ENCODE data around the gene ARL2.
A peak's percentile ranks its signal among the peaks of the same experiment; 100 is the strongest.

The ARL2 gene

DNA sequence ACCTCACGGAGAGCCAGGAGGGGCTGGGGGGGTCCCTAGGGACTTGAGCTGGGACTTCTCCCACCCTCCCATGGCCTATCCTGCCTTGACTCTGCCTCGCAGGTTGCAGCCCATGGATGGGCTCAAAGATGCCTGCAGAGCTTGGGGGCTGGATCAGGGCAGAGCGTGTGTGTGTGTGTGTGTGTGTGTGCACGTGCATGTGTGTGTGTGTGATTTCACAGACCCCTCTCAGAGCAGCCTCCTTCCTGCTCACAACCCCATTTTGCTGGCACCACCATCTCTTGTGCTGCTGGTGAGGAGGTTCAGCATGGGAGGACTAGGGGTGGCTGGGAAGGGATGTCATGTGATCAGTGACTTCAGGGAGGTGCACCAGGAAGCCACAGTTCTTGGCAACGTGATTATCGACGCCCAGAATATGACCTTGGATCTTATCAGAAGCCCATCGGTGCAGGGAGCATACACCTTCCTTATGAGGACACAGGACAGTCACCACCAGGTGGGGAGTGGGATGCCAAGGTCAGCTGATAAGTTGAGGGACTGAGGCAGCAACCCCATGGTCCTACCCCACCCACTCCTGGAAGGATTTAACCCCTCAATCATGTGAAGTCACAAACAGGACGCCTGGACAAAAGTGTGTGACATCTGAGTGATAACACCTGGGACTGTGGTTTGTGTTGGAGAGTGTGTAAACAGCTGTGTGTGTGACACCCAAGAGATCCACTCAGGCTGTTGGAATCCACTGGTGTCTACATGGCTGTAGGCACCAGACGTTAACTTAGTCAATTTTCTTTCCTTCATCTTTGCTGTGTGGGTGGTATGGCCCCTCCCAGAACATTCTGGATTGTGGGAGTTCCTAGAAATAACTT, 46.2 kb downstream of the ARL2 start:
- Mint-ChIP-seq H3K4me1 (ENCODE audit: low read depth in 2 of 2) (peaks cover 0 to 5% of the 10 kb centered on the region in 2 donors), H3K36me3 (ENCODE audit: insufficient read depth) (no peaks in the 10 kb centered on the region), H3K27ac (no peak overlapping the region), H3K9me3 (no peaks in the 10 kb centered on the region), H3K4me3 (no peak overlapping the region), H3K27me3 (peaks cover 0 to 14% of the 10 kb centered on the region in 2 donors)
- DNase-seq (no peak), ATAC-seq (replicated peaks) (no peak)

DNA sequence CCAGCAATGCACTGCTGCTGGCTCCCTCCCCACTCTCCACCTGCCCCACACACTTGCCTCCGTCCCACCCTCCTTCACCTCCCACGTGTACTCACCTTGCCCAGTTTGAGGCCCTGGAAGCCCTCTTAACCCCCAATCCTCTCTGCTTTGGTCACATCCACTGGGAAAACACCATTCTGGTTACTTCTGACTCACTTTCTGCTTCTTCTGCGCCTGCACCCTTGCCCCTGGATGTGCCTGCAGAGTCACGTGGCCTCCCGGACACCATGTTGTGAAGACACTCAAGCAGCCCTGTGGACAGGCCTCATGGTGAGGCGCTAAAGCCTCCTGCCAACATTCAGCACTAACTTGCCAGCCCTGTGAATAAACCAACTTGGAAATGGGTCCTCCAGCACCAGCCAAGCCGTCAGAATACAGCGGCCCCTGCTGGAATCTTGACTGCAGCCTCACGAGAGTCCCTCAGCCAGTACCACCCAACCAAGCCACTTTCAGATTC, 47.0 kb downstream of the ARL2 start:
- Mint-ChIP-seq H3K4me1 (ENCODE audit: low read depth in 2 of 2) (peaks cover 0 to 5% of the 10 kb centered on the region in 2 donors), H3K36me3 (ENCODE audit: insufficient read depth) (no peaks in the 10 kb centered on the region), H3K27me3 (peaks cover 0 to 14% of the 10 kb centered on the region in 2 donors), H3K9me3 (no peaks in the 10 kb centered on the region), H3K4me3 (no peak overlapping the region), H3K27ac (peak overlapping the region in 1 of 2 donors; percentile 38)
- DNase-seq (no peak), ATAC-seq (replicated peaks) (no peak)

DNA sequence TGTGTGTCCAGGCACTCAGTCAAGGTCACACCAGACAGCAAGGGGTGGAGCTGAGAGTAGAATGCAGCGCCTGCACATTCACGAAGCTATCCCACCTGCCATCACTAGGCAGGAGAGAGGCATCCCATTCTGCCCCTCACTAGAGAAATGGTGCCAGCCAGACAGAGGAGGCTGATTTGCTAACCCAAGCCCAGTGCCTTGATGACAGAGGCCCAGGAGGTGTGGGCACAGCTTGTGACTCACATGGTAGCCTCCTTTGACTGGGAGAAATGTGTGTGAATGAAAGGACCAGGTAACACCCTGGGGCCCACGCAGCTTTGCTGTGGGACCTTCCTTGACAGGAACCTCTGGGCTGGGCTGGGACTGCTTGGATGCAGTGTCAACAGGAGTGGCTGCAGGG, 49.6 kb downstream of the ARL2 start:
- no peaks in the 10 kb centered on the region for H3K9me3 Mint-ChIP-seq
- peaks cover 0 to 14% of the 10 kb centered on the region in 2 donors for H3K27me3 Mint-ChIP-seq
- ATAC-seq (replicated peaks), result no peak

DNA sequence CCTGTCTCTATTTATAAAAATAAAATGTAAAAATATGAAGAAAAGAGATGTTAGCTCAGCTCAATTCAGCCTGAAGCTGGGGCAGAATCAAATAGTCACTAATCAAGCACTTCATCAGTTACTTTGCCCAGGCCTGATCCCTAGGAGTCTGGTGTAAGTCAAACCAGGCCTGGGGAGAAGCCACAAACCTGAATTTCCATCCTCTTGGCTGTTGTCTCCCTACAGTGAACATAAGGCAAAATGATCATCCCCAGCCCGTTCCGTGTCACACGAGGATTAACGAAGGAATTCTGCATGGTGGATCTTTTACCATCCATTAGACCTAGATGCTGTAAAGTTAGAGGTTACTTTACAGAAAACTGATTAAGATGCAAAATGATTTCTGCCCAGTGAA, 50.9 kb downstream of the ARL2 start:
- no peak overlapping the region for H3K27ac Mint-ChIP-seq
- ATAC-seq (replicated peaks), result no peak
- H3K4me1 Mint-ChIP-seq (ENCODE audit: low read depth in 2 of 2), result peaks cover 0 to 5% of the 10 kb centered on the region in 2 donors

More for the DNA sequence above, 49.6 kb downstream of the ARL2 start:
- Mint-ChIP-seq H3K4me3 (no peak overlapping the region), H3K36me3 (ENCODE audit: insufficient read depth) (no peaks in the 10 kb centered on the region), H3K27ac (no peak overlapping the region), H3K4me1 (ENCODE audit: low read depth in 2 of 2) (peaks cover 0 to 5% of the 10 kb centered on the region in 2 donors)
- DNase-seq, result no peak

DNA sequence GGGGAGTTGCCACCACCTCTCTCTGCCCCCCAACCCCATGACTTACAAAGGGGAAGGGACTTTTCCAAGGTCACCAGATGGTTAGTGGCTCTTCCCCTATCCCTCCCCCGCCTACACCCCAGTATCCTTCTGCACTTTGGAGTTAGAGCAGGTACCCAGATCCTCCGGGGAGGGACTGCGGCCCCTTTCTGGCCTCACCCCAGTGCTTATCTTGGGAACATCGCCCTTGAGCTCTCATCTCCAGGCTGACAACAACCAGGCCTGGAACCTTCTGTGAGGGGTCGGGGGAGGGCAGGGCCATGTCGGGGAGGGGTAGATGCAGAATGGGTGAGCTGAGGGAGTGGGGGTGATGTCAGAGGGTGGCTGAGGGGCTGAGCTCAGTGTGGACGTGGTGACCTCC, 51.9 kb downstream of the ARL2 start:
- peaks cover 0 to 14% of the 10 kb centered on the region in 2 donors for H3K27me3 Mint-ChIP-seq
- H3K36me3 Mint-ChIP-seq (ENCODE audit: insufficient read depth), result no peaks in the 10 kb centered on the region
- H3K4me1 Mint-ChIP-seq (ENCODE audit: low read depth in 2 of 2), result peaks cover 0 to 5% of the 10 kb centered on the region in 2 donors
- ATAC-seq (replicated peaks) (no peak), DNase-seq (no peak)
- H3K9me3 Mint-ChIP-seq, result no peaks in the 10 kb centered on the region
- H3K27ac Mint-ChIP-seq, result no peak overlapping the region
- no peak overlapping the region for H3K4me3 Mint-ChIP-seq

More for the DNA sequence above, 50.9 kb downstream of the ARL2 start:
- H3K36me3 Mint-ChIP-seq (ENCODE audit: insufficient read depth), result no peaks in the 10 kb centered on the region
- no peak overlapping the region for H3K4me3 Mint-ChIP-seq
- no peaks in the 10 kb centered on the region for H3K9me3 Mint-ChIP-seq
- DNase-seq, result no peak
- peaks cover 0 to 14% of the 10 kb centered on the region in 2 donors for H3K27me3 Mint-ChIP-seq

DNA sequence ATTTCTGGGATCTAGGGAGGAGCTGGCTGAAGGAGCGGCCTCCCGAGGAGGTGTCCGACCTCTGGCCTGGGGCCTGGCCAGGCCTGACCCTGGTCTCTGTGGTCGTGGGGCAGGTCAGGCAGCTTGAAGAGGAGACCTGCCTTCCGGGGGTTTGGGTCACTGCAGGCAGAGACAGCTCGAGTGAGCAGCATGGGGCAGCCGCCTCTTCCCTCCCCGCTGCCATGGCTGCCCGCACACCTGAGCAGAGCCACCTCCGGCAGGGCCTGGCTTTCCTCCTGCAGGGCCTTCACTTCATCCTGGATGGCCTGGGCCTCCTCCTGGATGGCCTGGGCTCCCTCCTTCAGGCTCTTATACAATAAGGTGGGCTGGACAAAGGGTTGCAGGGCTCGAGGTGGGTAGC, 52.4 kb downstream of the ARL2 start:
- no peak overlapping the region for H3K4me3 Mint-ChIP-seq
- H3K4me1 Mint-ChIP-seq (ENCODE audit: low read depth in 2 of 2), result peaks cover 0 to 3% of the 10 kb centered on the region in 2 donors
- H3K27ac Mint-ChIP-seq, result no peak overlapping the region
- no peak for ATAC-seq (replicated peaks)
- H3K27me3 Mint-ChIP-seq, result peaks cover 0 to 14% of the 10 kb centered on the region in 2 donors
- no peaks in the 10 kb centered on the region for H3K36me3 Mint-ChIP-seq (ENCODE audit: insufficient read depth)
- no peak for DNase-seq
- no peaks in the 10 kb centered on the region for H3K9me3 Mint-ChIP-seq

DNA sequence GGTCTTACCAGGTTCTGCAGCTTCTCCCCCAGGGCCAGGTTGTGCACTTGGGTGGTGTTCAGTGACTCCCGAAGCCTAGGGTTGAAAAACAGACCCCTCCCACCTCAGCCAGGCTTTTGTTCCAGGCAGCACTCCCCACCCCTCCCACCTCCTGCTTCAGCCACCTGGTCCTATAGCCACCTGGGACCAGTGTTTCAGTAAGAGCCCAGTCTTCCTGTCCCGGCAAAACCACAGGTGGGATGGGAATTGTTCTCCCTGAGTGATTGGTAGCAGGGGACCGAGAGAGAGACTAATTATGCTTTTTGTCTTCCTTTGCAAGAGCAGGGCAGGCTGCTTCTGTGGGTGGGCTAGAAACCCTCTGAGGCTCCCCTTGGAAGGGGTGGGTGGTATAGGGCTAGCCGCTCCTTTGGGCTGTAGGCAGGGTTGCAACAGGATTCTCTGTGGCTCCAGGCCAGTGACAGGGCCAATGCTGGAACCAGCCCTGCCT, 52.9 kb downstream of the ARL2 start:
- no peak for DNase-seq
- no peaks in the 10 kb centered on the region for H3K9me3 Mint-ChIP-seq
- no peaks in the 10 kb centered on the region for H3K36me3 Mint-ChIP-seq (ENCODE audit: insufficient read depth)
- peaks cover 0 to 14% of the 10 kb centered on the region in 2 donors for H3K27me3 Mint-ChIP-seq
- peaks cover 0 to 3% of the 10 kb centered on the region in 2 donors for H3K4me1 Mint-ChIP-seq (ENCODE audit: low read depth in 2 of 2)
- ATAC-seq (replicated peaks), result no peak
- H3K4me3 Mint-ChIP-seq, result no peak overlapping the region
- no peak overlapping the region for H3K27ac Mint-ChIP-seq

DNA sequence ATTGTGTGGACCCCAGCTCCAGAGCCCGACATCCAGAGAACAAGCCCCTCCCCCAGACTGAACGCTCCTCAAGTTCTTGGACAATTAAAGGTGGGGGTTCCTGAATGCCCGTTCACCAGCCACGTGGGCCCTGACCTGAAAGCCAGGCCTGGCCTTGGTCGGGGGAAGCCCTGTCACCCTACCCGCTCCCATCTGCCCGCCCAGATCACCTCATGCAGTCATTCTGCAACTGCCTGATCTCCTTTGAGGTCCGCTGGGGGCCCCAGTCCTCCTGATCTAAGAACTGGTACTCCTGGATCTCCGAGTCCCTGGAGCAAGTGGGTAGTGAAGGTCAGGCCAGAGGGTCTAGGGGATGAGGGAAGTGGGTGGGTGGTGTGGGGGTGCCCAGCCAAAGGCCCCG, 53.5 kb downstream of the ARL2 start:
- Mint-ChIP-seq H3K27ac (peak overlapping the region in 1 of 2 donors; percentile 16), H3K9me3 (no peaks in the 10 kb centered on the region), H3K4me3 (no peak overlapping the region), H3K4me1 (ENCODE audit: low read depth in 2 of 2) (peaks cover 0 to 2% of the 10 kb centered on the region in 2 donors), H3K36me3 (ENCODE audit: insufficient read depth) (no peaks in the 10 kb centered on the region), H3K27me3 (peaks cover 0 to 8% of the 10 kb centered on the region in 2 donors)
- ATAC-seq (replicated peaks), result no peak
- DNase-seq, result no peak

DNA sequence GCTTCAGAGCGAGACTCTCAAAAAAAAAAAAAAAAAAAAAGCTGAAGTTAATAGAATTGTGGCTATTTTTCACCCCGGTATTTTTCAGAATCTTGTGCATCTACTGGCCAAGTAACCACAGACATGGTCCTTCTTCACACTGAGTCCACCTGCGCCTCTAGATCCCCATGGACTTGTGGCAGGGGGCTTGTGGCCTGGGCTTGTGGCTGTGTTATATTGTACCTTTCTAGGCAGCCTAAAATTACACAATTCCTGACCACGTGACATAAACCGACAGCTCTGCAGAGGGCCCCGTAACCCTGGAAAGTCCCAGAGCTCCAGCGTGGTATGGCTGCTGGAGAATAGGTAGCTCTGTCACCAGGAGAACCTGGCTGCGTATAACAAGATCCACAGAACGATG, 55.3 kb downstream of the ARL2 start:
- no peaks in the 10 kb centered on the region for H3K36me3 Mint-ChIP-seq (ENCODE audit: insufficient read depth)
- peaks cover 0 to 2% of the 10 kb centered on the region in 2 donors for H3K4me1 Mint-ChIP-seq (ENCODE audit: low read depth in 2 of 2)
- no peak for DNase-seq
- no peak overlapping the region for H3K4me3 Mint-ChIP-seq
- no peak overlapping the region for H3K27ac Mint-ChIP-seq
- no peaks in the 10 kb centered on the region for H3K9me3 Mint-ChIP-seq
- ATAC-seq (replicated peaks), result no peak
- no peaks in the 10 kb centered on the region for H3K27me3 Mint-ChIP-seq

Data from effector memory CD8-positive, alpha-beta T cell (primary cell).